GM20000 (cell line): ENCODE data around the gene SLC24A4.

ENCODE experiments used
- DNase-seq: peaks from one replicate; pipeline ENCODE4 v3.0.0; 2012; ENCODE audit warnings: low spot score
- CTCF ChIP-seq: IDR thresholded peaks from 2 replicates; pipeline ENCODE4 v1.5.1; 2012; ENCODE audit warnings: mild to moderate bottlenecking, control low read depth; ENCODE audit errors: extremely low read depth, missing control alignments

SLC24A4 gene

DNA sequence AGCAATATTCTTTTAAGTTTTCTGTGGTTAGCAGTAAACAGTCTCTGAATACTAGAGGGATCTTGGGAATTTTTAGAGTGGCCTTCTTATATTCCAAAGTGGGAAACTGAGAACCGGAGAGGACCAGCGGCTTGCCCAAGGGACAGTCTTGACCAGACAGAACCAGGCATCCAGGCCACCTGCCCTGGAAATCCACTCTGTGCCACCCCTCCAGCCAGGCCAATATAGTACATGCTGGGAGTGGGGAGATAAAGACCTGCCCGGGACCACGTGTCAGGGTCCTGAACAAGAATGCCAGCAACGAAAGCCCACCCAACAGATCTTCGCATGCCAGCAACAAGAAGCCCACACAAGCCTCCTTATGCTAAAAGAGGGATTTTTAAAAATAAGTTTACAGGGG, 141.2 kb downstream of the SLC24A4 start:
- DNase-seq = no peak
- TF ChIP-seq CTCF = no peak

- no peak for DNase-seq
- TF ChIP-seq CTCF = no peak
Observed at GRCh38 chr14:92464716-92465115, 141.8 kb downstream of the SLC24A4 start.

- no peak for DNase-seq
- no peak for TF ChIP-seq CTCF
Observed at GRCh38 chr14:92465353-92466055, 142.5 kb downstream of the SLC24A4 start.

DNA sequence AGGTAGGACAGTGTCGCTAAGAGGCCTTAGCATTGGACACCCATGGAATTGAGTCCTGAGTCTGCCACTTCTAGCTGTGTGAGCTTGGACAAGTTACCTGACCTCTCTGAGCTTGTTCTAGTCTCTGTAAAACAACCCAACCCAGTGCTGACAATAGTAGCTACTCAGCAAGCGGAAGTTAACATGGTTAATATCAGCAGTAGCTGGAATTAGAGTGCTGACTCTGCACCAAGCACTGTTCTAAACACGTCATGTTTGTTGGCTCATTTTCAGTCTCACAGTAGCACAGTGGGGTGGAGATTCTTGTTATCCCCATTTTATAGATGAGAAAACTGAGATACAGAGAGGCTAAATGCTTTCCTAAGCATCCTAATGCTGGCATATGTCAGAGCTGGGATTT, 143.1 kb downstream of the SLC24A4 start:
- no peak for DNase-seq
- no peak for TF ChIP-seq CTCF

GRCh38 chr14:92469515-92469914, 146.6 kb downstream of the SLC24A4 start:
- no peak for DNase-seq
- TF ChIP-seq CTCF = no peak

DNA sequence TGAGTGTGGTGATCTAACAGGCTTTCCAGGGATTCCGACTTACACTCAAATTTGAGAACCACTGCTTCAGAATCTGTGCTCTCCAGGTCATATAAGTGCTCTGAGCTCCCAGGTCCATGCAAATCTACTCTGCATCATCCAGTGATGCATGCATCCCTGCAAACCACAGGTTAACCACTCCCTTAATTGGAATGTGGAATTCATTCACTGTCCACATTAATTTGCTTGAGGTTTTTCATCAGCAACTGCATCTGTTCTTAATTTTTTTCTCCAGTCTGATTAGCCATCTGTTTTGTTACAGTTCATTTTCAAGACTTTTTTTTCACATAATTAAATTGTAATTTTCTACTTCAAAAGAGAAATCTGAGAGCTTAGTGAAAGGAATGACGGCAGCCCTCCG, 147.2 kb downstream of the SLC24A4 start:
- no peak for DNase-seq
- no peak for TF ChIP-seq CTCF

- TF ChIP-seq CTCF = no peak
- DNase-seq = no peak
Observed at GRCh38 chr14:92470811-92471210, 147.8 kb downstream of the SLC24A4 start.
